OCI-LY7 (cell line): ENCODE measurements around the gene HCK. TPM values are rescaled to one million over a fixed set of nuclear protein-coding genes. Genes with fewer than 3 reads are reported as not detected.

Experiments
- BruUV-seq: library from RNA; stranded (reverse); fragments of 400-500 nt; replicated peaks from 2 replicates; lab custom pipeline; 2021; lab: Mats Ljungman, UMichigan
- CTCF ChIA-PET: fragments of 300-600 bp; sonication (Branson Sonifier 250); formaldehyde crosslinking; loops from one replicate; lab custom pipeline; 2022; ENCODE audit warnings: antibody characterized with exemption; ENCODE audit not compliant: unreplicated experiment; lab: Charles Lee
- POLR2A ChIA-PET: fragments of 300-600 bp; sonication (Branson Sonifier 250); formaldehyde crosslinking; loops from one replicate; lab custom pipeline; 2022; ENCODE audit warnings: antibody characterized with exemption; lab: Charles Lee
- DNase-seq: peaks from one replicate; pipeline ENCODE4 v3.0.0-alpha.2; 2015; ENCODE audit warnings: low spot score
- H2AFZ ChIP-seq: fragments of 200-600 bp; sonication (generic), shearing (Covaris generic); 2 replicates; pipeline ENCODE4 v1.6.1; 2014; ENCODE audit warnings: mild to moderate bottlenecking, antibody characterized with exemption, low read length, moderate library complexity
- H3K27ac ChIP-seq: fragments of 200-600 bp; sonication (generic); 2 replicates; pipeline ENCODE4 v1.5.1; 2014; ENCODE audit warnings: mixed run types, low read depth, mild to moderate bottlenecking, moderate library complexity, low read length, inconsistent platforms; ENCODE audit not compliant: poor library complexity, severe bottlenecking
- H3K36me3 ChIP-seq: fragments of 200-600 bp; sonication (generic); 2 replicates; pipeline ENCODE4 v1.6.1; 2014; ENCODE audit warnings: mild to moderate bottlenecking, antibody characterized with exemption, low read length, moderate library complexity, mixed read lengths; ENCODE audit not compliant: insufficient read depth
- H3K4me1 ChIP-seq: fragments of 200-600 bp; sonication (generic); 2 replicates; pipeline ENCODE4 v1.5.1; 2014; ENCODE audit warnings: mild to moderate bottlenecking, low read length; ENCODE audit not compliant: insufficient read depth, poor library complexity, severe bottlenecking
- H3K4me2 ChIP-seq: fragments of 200-600 bp; sonication (generic); 2 replicates; pipeline ENCODE4 v1.6.1; 2014; ENCODE audit warnings: mild to moderate bottlenecking, low read length
- H3K4me3 ChIP-seq: fragments of 200-600 bp; sonication (generic); 2 replicates; pipeline ENCODE4 v1.5.1; 2014; ENCODE audit warnings: mild to moderate bottlenecking, low read depth, low read length; ENCODE audit not compliant: poor library complexity, severe bottlenecking
- H3K79me2 ChIP-seq: fragments of 200-600 bp; sonication (generic); 2 replicates; pipeline ENCODE4 v1.6.1; 2016; ENCODE audit warnings: low read depth, mild to moderate bottlenecking, low read length, moderate library complexity, mixed read lengths; ENCODE audit not compliant: insufficient read depth
- H3K9me2 ChIP-seq: fragments of 200-600 bp; sonication (generic); 2 replicates; pipeline ENCODE4 v1.6.1; 2016; ENCODE audit warnings: mild to moderate bottlenecking, low read length, mixed read lengths; ENCODE audit not compliant: insufficient read depth
- H3K9me3 ChIP-seq: fragments of 200-600 bp; sonication (generic); 2 replicates; pipeline ENCODE4 v1.6.1; 2014; ENCODE audit warnings: mild to moderate bottlenecking, mixed run types, low read length, mixed read lengths
- H4K20me1 ChIP-seq: fragments of 200-600 bp; sonication (generic); 2 replicates; pipeline ENCODE4 v1.6.1; 2014; ENCODE audit warnings: mild to moderate bottlenecking, antibody characterized with exemption, low read length, moderate library complexity, mixed read lengths; ENCODE audit not compliant: insufficient read depth
- EZH2phosphoT487 ChIP-seq: fragments of 200-600 bp; sonication (generic); IDR thresholded peaks from 2 replicates; pipeline ENCODE4 v1.6.1; 2018; ENCODE audit warnings: low read depth, borderline replicate concordance, mild to moderate bottlenecking, mixed run types, antibody characterized with exemption, low read length, moderate library complexity, mixed read lengths
- intact Hi-C: fragments of 100-400 bp; cut with micrococcal nuclease; formaldehyde crosslinking; loops from one replicate; pipeline ENCODE4 v1.10.0; 2022; ENCODE audit not compliant: unreplicated experiment
- small RNA-seq: library from RNA; depleted of rRNA; stranded (forward); fragments of <200 nt; gene quantifications from one replicate; pipeline ENCODE3, GENCODE V24; 2014
- total RNA-seq, 2 experiments: library from RNA; depleted of rRNA in 1 of 2; stranded (reverse); fragments of >200 nt in 1 of 2; shearing (Covaris generic) in 1 of 2; gene quantifications; 2 replicates each; pipeline ENCODE4 v1.2.3, GENCODE V29; 2014 to 2022
- TF ChIP-seq, protein P1 (sequence below): fragments of 200-600 bp; sonication (generic); conservative IDR thresholded peaks from 2 replicates; pipeline ENCODE4 v1.5.1; 2014; ENCODE audit warnings: mild to moderate bottlenecking, antibody characterized with exemption, low read length, moderate library complexity, mixed read lengths

Gene HCK
- total RNA-seq, 2 experiments from 2014 or later = 0.19 to 3.2 TPM

DNA sequence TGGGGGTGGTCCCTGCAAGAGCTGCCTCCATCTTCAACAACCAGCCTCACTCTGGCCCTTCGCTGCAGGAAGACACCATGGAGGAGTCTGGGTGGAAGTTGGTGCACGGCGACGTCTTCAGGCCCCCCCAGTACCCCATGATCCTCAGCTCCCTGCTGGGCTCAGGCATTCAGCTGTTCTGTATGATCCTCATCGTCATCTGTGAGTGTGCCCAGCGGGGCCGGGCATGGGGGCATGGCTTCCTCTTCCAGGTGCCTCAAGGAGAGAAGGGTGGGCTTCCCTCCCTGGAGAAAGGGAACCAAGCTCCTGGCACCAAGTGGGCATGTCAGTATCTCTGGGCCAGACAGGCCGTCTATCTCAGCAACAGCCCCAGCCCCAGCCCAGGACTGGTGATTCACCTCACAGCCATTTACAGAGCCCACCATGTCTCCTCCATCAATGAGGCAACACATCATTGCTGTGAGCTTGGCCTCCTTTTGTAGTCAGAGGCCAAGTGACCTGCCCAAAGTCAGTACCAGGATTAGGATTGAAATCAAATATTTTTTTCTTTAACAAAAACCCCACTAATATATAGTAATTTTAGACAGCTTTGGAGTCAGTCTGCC lies 97.6 kb downstream of the HCK start:
- intact Hi-C loops = loop anchor here (10.0 kb wide), 1 partner anchor 505 kb away; no protein-coding TSS in a partner anchor
- BruUV-seq = no TSS peak
- Histone ChIP-seq H3K9me3 (no peaks in the 10 kb centered on the region), H3K4me3 (no peak overlapping the region), H3K79me2 (no peaks in the 10 kb centered on the region), H3K9me2 (no peaks in the 10 kb centered on the region), H2AFZ (no peak overlapping the region), H4K20me1 (no peaks in the 10 kb centered on the region), H3K4me1 (no peaks in the 10 kb centered on the region), H3K36me3 (peaks cover 65% of the 10 kb centered on the region), H3K27ac (no peak overlapping the region), H3K4me2 (no peak overlapping the region)
- POLR2A ChIA-PET = no interaction called here
- no peak for TF ChIP-seq EZH2phosphoT487
- TF ChIP-seq, protein P1, sequence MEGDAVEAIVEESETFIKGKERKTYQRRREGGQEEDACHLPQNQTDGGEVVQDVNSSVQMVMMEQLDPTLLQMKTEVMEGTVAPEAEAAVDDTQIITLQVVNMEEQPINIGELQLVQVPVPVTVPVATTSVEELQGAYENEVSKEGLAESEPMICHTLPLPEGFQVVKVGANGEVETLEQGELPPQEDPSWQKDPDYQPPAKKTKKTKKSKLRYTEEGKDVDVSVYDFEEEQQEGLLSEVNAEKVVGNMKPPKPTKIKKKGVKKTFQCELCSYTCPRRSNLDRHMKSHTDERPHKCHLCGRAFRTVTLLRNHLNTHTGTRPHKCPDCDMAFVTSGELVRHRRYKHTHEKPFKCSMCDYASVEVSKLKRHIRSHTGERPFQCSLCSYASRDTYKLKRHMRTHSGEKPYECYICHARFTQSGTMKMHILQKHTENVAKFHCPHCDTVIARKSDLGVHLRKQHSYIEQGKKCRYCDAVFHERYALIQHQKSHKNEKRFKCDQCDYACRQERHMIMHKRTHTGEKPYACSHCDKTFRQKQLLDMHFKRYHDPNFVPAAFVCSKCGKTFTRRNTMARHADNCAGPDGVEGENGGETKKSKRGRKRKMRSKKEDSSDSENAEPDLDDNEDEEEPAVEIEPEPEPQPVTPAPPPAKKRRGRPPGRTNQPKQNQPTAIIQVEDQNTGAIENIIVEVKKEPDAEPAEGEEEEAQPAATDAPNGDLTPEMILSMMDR = no peak
- DNase-seq = no peak
- CTCF ChIA-PET = interaction anchor here (1.1 kb wide), 1 partner anchor 319 kb away, joined by 3 read pairs; no protein-coding TSS in a partner anchor

DNA sequence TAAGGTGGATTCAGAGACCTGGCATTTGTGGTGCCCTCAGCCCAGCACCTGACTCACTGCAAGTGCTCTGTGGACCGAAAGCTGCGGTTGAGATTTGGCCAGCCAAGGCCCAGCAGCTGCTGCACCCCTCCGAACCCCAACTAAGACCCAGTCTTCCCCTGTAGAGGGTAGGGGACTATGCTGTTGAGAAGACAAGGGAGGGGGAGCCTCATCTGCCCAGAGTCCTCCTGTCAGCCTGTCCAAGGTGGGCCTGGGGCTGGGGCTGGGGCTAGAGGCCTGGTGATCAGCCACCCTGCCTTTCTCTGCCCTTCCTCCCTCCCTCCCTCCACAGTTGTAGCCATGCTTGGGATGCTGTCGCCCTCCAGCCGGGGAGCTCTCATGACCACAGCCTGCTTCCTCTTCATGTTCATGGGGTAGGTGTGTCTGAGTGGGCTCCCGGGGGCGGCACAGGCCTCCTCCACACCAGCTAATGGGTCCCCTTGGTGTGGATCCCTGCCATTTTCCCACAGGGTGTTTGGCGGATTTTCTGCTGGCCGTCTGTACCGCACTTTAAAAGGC lies 98.3 kb downstream of the HCK start:
- no TSS peak for BruUV-seq
- H3K9me3 ChIP-seq = no peaks in the 10 kb centered on the region
- no peak overlapping the region for H3K4me3 ChIP-seq
- no peak overlapping the region for H3K27ac ChIP-seq
- no peaks in the 10 kb centered on the region for H3K9me2 ChIP-seq
- ChIA-PET CTCF (interaction anchor here (1.1 kb wide), 1 partner anchor 320 kb away, joined by 3 read pairs; no protein-coding TSS in a partner anchor), POLR2A (no interaction called here)
- H3K4me1 ChIP-seq = no peaks in the 10 kb centered on the region
- no peak for TF ChIP-seq EZH2phosphoT487
- TF ChIP-seq, protein P1 = no peak
- no peaks in the 10 kb centered on the region for H4K20me1 ChIP-seq
- H3K4me2 ChIP-seq = no peak overlapping the region
- no peak for DNase-seq
- H3K36me3 ChIP-seq = peaks cover 65% of the 10 kb centered on the region
- intact Hi-C loops = loop anchor here (10.0 kb wide), 1 partner anchor 504 kb away; no protein-coding TSS in a partner anchor
- H3K79me2 ChIP-seq = no peaks in the 10 kb centered on the region
- no peak overlapping the region for H2AFZ ChIP-seq

Small RNA genes within 50 kb of the gene (small RNA-seq; reads per million reads assigned to genes)
- gene RNA5SP481 = 3.3 reads per million, percentile 87 among the genes with 10 or more reads in this experiment
- gene RNA5SP482 = not detected

Other genes with a start within 250 kb of the HCK start
- 0.69 and 0.75 TPM in 2 replicates for gene MYLK2, start 232.9 kb upstream of the HCK start, total RNA-seq (2014; rRNA removed; shearing (Covaris generic))
- gene MYLK2, start 232.9 kb upstream of the HCK start, total RNA-seq (2022) = 0.61 and 0.67 TPM in 2 replicates
- not detected in 2 replicates for gene FOXS1, start 206.6 kb upstream of the HCK start, total RNA-seq (2014; rRNA removed; shearing (Covaris generic))
- gene FOXS1, start 206.6 kb upstream of the HCK start, total RNA-seq (2022) = not detected in 2 replicates
- gene DUSP15, start 181.7 kb upstream of the HCK start, total RNA-seq (2014; rRNA removed; shearing (Covaris generic)) = 0.19 and 1.5 TPM in 2 replicates
- 0.61 TPM in 1 of 2 replicates, not detected in the other for gene DUSP15, start 181.7 kb upstream of the HCK start, total RNA-seq (2022)
- gene TTLL9, start 181.6 kb upstream of the HCK start, total RNA-seq (2014; rRNA removed; shearing (Covaris generic)) = not detected in 2 replicates
- gene TTLL9, start 181.6 kb upstream of the HCK start, total RNA-seq (2022) = not detected in 2 replicates
- gene PDRG1, start 100.2 kb upstream of the HCK start, total RNA-seq (2014; rRNA removed; shearing (Covaris generic)) = 9.7 and 11.2 TPM in 2 replicates
- 19.7 and 22.5 TPM in 2 replicates for gene PDRG1, start 100.2 kb upstream of the HCK start, total RNA-seq (2022)
- gene XKR7, start 84.1 kb upstream of the HCK start, total RNA-seq (2014; rRNA removed; shearing (Covaris generic)) = 0.08 TPM in 1 of 2 replicates, not detected in the other
- 0.06 TPM in 1 of 2 replicates, not detected in the other for gene XKR7, start 84.1 kb upstream of the HCK start, total RNA-seq (2022)
- not detected in 2 replicates for gene CCM2L, start 41.8 kb upstream of the HCK start, total RNA-seq (2014; rRNA removed; shearing (Covaris generic))
- gene CCM2L, start 41.8 kb upstream of the HCK start, total RNA-seq (2022) = 0.92 and 1.4 TPM in 2 replicates
- gene TM9SF4, start 57.5 kb downstream of the HCK start, total RNA-seq (2014; rRNA removed; shearing (Covaris generic)) = 16.6 and 20.8 TPM in 2 replicates
- 38.9 and 40.7 TPM in 2 replicates for gene TM9SF4, start 57.5 kb downstream of the HCK start, total RNA-seq (2022)
- gene PLAGL2, start 155.5 kb downstream of the HCK start, total RNA-seq (2014; rRNA removed; shearing (Covaris generic)) = 7.4 and 9.8 TPM in 2 replicates
- 40.3 and 42.9 TPM in 2 replicates for gene PLAGL2, start 155.5 kb downstream of the HCK start, total RNA-seq (2022)
- 16.8 and 21.4 TPM in 2 replicates for gene POFUT1, start 155.6 kb downstream of the HCK start, total RNA-seq (2014; rRNA removed; shearing (Covaris generic))
- 27.8 and 33.1 TPM in 2 replicates for gene POFUT1, start 155.6 kb downstream of the HCK start, total RNA-seq (2022)
- gene KIF3B, start 225.4 kb downstream of the HCK start, total RNA-seq (2014; rRNA removed; shearing (Covaris generic)) = 7.9 and 8.2 TPM in 2 replicates
- gene KIF3B, start 225.4 kb downstream of the HCK start, total RNA-seq (2022) = 20.8 and 25.2 TPM in 2 replicates